Activated T-helper 9 cell treated with anti-CD3 and anti-CD28 coated beads, Interleukin-2, amount 50 U/mL, for 16 hours (primary cell): ENCODE data around the gene MTHFD1L.

Experiments
- DNase-seq: peaks from one replicate; pipeline ENCODE4 v3.0.0-alpha.2; 2020; ENCODE audit warnings: low read depth

Gene MTHFD1L

GRCh38 chr6:150991487-150991886 lies 126.0 kb downstream of the MTHFD1L start:
- no peak for DNase-seq

- no peak for DNase-seq
Measured at GRCh38 chr6:150992262-150992661, 126.8 kb downstream of the MTHFD1L start.

DNA sequence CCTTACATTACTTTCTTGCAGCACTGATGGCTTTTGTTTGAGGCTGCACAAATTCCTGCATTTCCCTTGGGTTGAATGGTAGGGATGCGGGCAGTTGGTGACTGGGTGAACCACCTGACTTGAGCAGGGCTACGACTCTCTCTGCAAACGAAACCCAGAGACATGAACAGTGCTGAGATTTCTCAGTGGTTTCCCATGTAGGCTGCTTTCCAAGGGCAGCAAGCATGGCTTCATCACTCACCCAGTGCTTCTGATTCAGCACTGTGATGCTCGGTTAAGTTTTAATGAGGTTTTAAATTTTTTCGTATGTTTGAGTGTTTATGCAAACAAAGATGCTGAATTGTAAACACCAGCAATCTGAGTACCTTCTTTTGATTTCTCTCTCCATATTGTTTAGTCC lies 127.2 kb downstream of the MTHFD1L start:
- no peak for DNase-seq

- no peak for DNase-seq
Measured at GRCh38 chr6:150993253-150993652, 127.8 kb downstream of the MTHFD1L start.

GRCh38 chr6:150994026-150994425 lies 128.5 kb downstream of the MTHFD1L start:
- DNase-seq, result no peak

- no peak for DNase-seq
Measured at GRCh38 chr6:150996968-150997367, 131.5 kb downstream of the MTHFD1L start.

- DNase-seq, result no peak
Measured at GRCh38 chr6:150999107-150999506, 133.6 kb downstream of the MTHFD1L start.

GRCh38 chr6:150999576-150999975 lies 134.1 kb downstream of the MTHFD1L start:
- no peak for DNase-seq

- DNase-seq, result no peak
Measured at GRCh38 chr6:151001387-151002056, 136.0 kb downstream of the MTHFD1L start.

GRCh38 chr6:151002057-151002450 lies 136.6 kb downstream of the MTHFD1L start:
- DNase-seq, result no peak

DNA sequence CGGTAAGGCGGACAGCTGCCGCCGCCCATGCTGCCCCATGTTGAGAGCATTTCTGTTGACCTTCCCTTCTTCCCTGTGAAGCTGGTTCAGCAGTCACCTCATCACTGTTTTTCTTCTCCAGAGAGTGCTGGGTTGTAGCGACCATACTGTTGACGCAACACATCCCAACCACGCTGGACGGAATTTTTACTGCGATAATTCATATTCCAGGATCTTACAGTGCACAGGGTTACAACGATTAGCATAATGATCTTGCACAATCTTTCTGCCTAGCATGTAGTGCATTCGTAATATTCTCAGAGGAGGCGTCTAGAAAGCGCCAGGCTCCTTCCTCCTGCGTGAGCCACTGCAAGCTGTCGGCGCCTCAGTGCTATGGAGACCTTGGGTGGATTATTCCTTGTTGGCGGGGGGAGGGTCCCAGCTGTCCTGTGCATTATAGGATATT lies 137.0 kb downstream of the MTHFD1L start:
- no peak for DNase-seq

DNA sequence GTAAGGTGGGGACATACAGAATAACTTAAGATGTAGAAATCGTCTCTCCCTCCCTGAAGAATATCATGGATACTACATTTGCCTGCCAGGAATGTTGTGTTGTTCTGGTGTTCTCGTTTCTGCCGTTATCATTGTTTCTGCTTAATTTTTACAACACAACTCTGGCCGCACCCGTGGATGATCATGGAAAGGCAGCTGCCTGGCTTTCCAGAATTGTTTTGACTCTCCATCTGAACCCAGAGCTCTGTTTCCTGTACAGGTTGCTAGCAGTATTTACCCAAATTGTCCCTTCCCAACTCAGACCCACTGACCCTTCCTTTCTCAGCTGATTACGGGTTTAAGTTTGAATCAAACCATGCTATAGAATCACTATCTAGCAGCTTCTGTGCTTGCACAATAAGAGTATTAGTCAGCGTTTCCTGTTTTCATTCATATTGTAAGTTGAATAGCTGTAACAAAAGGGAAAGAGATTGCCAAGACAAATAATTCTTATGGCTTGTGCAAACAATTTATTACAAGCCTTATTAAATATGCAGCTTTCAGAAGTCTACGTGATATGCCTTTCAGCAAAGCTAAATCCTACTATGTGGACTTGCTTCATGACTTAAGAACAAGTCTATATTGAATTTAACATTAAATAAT lies 139.0 kb downstream of the MTHFD1L start:
- DNase-seq, result no peak

DNA sequence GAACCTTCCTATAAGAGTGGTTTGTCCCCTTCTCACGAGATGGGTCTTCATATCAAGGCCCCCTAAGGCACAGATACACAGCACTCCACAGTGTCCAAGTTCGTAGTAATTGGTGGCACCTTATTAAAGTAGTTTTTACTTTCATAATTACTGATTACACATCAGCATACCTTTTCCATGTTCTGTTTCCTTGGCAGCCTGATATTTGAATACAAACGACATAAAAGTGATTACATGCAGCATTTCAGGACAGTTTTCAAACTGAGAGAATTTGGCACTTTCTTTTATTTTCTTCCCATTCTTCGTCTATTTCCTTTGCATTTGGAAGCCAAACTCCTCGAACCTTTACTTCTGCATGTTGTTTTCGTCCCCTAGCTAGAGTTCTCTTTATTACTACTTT lies 139.7 kb downstream of the MTHFD1L start:
- no peak for DNase-seq

- no peak for DNase-seq
Measured at GRCh38 chr6:151005896-151006632, 140.6 kb downstream of the MTHFD1L start.

DNA sequence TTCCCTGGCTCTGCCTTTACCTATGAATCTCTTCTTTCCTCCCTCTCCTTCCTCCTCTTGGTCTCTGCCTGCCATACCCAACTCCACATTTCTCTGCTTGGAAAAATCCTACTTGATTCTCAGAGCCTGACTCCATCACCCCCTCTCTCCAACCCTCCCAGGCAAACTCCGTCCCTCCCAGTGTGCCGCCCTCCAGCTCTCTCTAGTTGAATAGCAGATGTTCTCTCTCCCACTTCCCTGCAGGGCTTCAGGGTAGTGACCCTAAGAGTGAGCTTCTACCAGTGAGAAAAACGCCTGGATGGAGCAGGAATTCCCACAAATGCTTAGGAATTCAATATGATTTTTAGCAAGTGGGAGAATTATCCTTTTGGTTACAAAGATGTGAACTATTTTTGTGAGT lies 141.6 kb downstream of the MTHFD1L start:
- no peak for DNase-seq

- no peak for DNase-seq
Measured at GRCh38 chr6:151007922-151008321, 142.4 kb downstream of the MTHFD1L start.

DNA sequence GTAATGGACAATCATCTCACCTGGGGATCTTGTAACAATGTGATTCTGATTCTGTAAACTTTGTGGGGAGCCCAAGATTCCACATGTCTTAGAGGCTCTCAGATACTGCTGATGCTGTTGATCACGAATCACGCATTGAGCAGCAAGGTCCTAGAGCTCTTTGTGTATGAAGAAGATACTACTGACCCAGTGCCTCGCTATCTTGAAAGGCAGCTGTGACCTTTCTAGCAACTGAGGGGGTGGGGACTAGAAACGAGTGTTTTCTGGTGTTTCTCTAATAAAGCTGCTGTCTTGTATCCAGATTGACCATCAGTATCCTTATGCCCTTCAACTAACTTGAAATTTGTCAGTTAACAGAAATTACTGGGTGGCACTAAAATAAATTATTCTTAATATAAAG lies 142.9 kb downstream of the MTHFD1L start:
- no peak for DNase-seq

- DNase-seq, result no peak
Measured at GRCh38 chr6:151009576-151009975, 144.1 kb downstream of the MTHFD1L start.

GRCh38 chr6:151010071-151010470 lies 144.6 kb downstream of the MTHFD1L start:
- no peak for DNase-seq

- DNase-seq, result no peak
Measured at GRCh38 chr6:151012321-151013294, 147.1 kb downstream of the MTHFD1L start.

GRCh38 chr6:151014404-151015100 lies 149.1 kb downstream of the MTHFD1L start:
- peak; percentile 10 for DNase-seq
